ENCODE measurements around the gene EFR3B.

Gene EFR3B

DNA sequence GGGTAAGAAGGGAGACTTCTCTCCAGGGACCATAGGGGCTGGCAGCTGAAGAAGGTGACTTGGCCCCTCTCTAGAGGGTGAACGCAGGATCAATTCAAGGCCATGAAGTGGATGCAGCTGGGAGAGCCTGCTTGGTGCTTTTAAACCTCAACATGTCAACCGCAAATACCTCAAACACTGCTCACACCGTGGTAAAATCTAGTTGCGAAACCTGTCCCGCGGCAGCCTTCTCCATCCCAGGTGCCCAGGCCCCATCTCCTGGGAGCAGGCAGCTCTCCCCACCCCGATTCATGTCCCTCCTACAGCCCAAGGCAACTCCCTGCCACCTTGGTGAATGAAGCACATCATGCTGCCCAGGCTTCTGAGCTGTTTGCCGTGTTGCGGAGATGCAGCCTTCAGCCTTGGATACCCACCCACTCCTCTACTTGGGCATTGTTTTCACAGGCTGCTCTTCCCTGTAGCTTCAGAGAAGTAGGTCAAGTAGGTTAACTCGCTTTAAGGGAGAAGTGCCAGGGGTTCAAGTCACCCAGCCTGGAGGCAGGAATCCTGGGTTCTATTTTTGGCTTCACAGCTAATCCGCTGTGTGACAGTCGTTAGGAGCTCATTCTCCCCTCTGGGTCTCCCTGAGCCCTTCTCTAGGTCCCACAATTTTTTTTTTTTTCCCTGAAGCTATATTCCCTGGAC is 6.2 kb upstream of the EFR3B start:
- no peak for DNase-seq (ENCODE audit: low spot score)

DNA sequence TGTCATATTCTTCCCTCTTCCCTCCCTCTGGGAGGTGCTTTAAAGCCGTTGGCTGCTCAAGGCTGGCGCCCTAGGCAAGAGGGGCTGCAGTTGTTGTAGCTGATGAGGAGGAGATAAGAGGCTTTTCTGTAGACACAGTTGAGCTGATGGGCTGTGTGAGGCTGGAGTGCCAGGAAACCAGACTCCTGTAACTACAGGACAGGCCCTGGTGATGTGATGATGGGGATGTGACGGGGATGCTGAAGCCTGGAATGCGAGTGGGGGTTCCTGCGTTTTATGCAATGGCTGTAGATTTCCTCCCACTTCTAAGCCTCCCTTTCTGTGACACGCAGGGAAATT is 5.7 kb upstream of the EFR3B start:
- no peak for DNase-seq (ENCODE audit: low spot score)

DNA sequence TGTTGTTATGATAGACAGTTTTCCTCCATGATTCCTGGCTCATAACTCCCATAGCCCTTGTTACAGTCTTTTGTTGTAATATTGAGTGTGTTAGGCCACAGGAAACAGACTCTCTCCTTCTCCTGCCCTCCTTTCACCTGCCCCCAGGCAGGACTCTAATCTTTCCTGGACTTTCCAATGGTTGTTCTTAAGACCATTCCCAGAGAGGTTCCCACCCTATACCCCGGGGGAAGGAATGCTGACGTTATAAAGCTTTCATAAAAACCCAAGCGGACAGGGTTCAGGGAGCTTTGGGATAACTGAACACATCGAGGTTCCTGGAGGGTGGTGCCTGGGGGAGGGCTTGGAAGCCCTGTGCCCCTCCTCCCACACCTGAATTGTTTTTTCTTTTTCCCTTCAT is 2.8 kb upstream of the EFR3B start:
- DNase-seq (ENCODE audit: low spot score), result no peak

DNA sequence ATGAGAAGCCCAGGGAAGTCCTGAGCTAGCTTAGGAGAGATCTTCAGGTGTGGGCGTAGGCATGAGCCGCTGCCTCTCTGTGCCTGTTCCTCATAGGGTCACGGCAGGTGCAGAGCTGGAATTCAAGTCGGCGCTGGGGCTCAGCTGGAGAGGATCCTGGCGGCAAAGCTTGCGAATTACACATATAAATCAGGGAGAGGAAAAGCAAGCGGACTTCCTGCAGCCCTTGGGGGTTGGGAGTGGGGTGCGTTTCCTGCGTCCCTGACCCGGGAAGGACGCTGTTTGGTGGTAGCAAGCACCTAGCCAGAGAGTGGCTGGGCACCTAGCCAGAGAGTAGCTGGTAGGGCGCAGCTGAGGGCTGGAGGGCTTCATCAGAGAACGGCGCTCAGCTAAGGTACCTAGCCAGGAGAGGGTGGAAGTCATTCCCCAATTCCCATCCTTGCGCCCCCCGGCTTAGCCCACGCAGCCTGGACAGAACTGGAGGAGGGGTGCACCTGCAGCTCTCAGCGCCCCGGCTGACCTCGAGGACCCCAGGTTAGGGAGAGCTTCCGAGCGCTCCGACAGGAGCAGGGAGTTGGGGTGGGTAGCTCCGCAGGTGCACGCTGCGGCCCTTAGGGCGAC is 459 bp upstream of the EFR3B start:
- DNase-seq (ENCODE audit: low spot score), result peak; percentile 80

DNA sequence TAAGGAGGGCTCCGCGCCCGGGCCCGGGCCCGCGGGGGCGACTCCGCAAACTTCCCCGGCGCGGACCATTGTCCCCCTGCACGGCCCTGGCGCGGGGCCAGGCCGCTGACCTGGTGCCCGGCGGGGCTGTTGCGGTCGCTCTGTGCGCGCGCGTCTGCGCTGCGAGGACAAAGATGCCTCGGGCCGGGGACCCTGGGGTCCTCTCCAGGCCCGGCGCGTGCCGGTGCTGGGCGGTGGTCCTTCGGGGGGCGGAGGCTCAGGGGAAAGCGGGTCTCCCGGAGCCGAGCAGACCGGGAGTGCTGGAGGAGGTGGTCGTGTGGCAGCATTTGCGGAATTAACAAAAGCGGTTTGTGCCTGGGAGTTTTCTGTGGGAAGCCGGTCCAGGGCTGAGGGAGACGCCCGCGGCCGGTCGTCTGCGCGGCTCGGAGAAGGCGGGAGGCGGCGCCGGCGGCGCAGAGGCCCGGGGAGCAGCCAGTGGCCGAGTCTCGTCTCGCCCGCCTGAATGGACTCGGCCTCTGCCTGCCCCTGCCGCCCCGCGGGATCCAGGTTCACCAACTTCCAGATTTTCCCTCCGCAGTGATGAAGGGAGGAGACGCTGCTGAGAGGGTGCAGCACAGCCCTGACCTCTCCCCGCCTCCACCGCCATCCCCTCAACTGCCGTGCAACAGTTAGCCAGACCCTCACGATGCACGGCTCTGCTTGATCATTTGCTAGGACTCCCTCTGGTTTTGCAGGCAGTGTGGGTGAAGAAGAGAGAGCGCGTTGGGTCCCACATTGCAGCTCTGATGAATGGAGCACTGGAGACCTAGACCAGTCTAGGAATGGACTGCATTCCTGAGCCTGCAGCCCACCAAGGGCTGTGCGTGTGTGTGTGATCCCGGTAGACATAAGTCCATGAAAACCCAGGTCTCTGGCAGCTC is 705 bp downstream of the EFR3B start:
- peak; percentile 60 for DNase-seq (ENCODE audit: low spot score)

DNA sequence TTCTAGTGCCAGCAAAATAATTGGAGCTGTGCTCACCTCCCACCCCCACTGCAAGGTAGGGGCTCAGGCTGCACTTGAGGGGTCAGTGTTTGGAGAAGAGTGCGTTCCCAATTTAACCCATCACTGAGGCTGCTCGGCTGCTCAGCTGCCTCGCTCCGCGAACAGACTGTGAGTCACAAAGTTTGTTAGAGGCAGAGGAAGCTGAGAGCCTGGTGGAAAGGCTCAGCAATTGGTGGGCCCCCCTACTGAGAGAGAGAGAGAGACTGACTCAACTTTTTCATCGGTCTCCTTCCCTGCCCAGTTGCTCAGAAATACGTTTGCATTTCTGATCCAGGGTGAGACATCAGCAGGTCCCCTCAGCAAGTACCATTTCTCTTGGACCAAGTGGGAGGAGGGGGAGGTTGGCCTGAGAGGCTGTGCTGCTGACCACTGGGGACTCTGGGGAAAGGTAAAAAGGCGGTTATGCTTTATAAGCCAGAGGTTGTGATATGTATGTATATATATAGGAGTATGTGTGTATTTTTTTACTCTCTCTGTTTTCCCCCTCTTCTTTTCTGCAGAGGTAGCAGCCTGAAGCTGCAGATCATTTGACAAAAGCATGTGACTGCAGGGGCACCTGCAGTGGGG is 1.5 kb downstream of the EFR3B start:
- DNase-seq (ENCODE audit: low spot score), result peak; percentile 38

DNA sequence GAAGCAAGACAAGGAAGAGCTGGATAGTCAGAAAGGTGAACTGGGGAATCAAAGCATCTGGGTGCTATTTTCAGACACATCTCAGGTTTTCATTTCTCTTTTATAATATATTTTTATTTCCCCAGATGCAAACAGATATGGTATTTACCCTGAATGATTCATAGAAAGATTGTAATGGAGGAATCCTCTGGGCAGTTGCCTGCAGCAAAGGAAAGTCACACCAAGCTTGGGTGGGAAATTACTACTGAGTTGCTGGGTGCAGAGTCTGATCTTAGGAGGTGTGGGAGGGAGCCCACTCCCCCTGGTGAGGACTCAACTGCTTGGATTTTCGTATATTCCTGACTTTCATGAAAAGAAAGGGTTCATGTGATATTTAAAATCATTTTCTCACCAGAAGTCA is 2.1 kb downstream of the EFR3B start:
- no peak for DNase-seq (ENCODE audit: low spot score)

DNA sequence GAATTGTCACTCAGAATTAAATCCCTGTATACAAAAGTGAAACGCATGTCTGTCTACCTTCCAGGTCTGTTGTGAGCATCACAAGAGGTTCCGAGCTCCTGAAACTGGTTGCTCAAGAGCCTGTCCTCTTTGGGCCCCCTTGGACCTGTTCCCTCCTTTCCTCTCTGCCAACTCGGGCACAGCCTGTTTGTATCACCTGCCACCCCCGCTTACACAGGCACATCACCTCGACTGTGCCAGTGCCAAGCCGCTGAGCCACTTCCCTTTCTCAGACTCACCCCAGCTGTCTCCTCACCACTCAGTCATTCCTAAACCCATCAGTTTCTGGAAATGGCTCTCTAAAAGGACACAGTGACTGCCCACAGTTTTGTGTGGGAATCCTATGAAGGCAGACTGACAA is 3.1 kb downstream of the EFR3B start:
- DNase-seq (ENCODE audit: low spot score), result no peak

DNA sequence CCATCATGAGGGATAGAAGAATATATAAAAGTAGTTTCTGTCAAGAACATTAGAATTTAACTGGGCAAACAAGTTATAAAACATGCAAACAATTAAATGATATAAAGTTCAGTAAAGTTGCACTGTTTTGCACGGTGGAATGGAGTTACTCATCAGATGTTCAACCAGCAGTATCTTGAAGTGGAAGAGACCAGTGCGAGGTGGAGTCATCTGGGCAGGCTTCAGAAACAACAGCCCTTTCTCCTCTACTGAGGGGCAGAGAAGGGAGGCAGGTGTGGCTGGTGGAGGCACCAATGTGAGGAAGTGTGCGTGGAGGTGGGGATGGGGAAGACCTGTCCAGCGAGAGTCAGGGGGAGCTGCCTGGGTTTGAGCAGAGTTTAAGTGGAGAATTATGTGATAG is 7.5 kb downstream of the EFR3B start:
- DNase-seq (ENCODE audit: low spot score), result no peak

DNA sequence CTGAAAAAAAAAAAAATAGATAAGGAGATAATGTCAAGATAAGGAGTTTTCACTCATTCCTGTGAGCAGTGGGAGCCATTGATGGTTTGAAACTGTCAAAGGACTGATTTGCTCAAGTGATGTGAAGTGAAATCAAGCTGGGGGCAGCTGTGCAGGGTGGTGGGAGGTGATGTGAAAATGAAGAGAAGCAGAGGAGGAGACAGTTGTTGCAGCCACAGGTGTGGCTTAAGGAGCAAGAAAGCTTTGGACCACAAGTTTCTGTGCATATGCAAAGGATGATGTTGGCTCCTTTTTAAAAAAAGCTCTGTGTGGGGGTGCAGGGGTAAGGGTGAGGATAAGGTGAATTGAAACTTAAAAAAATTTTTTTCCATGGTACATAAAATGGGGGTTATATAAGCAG is 8.3 kb downstream of the EFR3B start:
- DNase-seq (ENCODE audit: low spot score), result no peak

DNA sequence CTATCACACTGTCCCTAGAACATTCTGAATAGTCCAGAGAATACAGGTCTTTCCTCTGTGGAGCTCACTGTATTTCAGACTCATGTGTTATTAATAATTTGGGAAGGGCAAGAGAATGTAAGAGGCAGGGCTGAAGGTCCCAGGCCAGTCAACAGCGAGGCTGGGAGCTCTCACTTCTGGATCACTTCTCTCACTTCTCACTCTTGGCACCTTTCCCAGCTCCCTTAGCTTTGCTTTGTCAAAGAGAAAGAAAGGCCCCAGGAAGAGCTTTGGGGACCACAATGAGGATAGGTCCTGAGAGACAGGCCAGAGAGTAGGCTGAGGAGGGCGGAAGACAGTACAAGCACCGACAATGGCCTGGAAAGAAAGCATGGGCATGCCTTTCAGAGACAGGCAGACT is 11.2 kb downstream of the EFR3B start:
- DNase-seq (ENCODE audit: low spot score), result no peak

DNA sequence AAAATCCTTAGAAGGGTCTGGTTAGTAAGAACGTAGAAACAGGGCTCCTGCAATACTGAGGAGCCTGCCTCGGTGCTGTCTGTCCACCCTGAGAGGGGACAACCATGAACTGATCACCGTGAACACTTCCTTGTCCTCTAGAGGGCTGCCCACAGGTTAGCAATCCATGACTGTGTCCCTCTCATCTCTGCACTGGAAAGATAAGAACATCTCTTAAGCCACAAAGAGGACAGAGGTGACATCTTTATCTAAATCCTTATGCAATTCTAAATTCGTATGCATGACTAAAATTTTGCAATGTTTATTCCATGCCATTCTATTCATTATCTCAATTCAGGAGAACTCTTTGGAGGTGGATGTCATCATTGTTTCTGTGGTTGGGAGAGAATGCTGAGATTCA is 12.8 kb downstream of the EFR3B start:
- no peak for DNase-seq (ENCODE audit: low spot score)

DNA sequence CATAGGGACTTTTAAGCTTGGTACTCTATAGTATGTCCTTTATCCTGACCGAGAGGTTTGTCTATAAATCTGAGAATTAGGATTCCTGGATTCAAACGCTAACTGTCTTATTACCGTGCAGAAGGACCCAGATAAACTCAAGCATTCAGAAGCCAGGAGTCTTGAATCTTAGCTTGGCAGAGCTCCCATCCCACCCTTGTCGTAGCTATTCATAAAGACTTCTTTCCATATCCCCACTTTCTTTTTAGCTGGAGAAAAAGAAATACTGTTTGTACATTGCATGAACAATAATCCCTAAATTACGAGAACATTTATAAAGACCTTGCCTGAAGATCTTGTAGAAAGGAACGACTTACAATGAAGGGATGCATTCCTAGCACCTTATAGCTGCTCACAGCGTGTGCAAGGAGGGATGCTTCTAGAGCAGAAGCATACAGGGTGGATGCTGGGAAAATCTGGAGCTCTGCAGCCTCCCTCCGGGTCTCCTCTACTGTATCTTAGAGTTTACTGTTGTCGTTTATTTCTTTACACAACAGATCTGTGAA is 13.6 kb downstream of the EFR3B start:
- no peak for DNase-seq (ENCODE audit: low spot score)

DNA sequence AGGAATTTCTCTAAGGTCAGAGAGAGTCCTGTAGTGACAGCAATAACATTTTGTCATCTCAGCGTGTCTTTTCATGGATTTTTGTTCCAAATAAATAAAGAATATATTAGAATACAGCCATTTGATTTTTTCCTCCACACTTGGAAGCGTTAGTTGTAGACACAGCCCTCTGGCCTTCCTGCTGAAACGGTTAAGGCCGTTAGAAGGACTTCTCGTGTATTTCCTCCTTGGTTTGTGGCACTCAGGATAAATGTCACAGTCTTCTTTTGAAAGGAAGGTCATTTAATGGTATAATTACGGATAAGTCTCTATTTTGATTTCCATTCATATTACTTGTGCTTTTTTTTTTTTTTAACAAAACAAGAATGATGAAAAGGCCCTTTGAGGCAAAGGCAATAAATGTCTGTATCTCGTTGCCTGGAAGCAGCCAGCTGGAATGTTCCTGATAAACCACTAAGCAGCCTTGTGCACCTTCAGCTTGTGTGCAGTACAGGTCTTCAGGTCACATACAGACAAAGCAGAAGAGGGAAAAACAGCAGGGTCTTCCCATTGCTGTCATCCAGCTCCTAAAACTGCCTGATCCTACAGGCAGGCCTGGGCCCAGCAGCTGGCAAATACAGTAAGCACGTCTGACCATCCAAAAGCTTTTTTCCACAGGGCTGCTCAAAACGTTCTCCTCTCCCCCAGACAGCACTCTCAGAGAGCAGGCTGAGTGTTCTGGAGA is 14.4 kb downstream of the EFR3B start:
- DNase-seq (ENCODE audit: low spot score), result no peak

DNA sequence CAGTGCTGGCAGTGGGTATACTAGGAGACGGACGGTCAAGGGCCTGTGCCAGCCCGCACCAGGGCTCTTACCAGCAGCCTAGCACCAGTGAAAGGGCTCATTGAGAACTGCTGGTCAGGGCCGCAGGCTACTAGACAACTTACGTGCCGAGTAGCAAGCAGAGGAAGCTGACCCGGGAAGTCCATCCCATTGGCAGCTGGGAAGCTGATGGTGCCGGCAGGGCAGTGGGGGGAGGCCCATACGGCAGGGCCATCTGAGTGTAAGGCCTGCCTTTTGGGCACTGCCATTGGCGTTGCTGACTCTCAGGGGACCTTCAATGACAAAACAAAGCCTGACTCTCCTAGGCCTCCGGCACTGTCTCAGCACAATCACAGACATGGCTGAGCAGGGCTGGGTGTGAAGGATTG is 20.6 kb downstream of the EFR3B start:
- DNase-seq (ENCODE audit: low spot score), result no peak

DNA sequence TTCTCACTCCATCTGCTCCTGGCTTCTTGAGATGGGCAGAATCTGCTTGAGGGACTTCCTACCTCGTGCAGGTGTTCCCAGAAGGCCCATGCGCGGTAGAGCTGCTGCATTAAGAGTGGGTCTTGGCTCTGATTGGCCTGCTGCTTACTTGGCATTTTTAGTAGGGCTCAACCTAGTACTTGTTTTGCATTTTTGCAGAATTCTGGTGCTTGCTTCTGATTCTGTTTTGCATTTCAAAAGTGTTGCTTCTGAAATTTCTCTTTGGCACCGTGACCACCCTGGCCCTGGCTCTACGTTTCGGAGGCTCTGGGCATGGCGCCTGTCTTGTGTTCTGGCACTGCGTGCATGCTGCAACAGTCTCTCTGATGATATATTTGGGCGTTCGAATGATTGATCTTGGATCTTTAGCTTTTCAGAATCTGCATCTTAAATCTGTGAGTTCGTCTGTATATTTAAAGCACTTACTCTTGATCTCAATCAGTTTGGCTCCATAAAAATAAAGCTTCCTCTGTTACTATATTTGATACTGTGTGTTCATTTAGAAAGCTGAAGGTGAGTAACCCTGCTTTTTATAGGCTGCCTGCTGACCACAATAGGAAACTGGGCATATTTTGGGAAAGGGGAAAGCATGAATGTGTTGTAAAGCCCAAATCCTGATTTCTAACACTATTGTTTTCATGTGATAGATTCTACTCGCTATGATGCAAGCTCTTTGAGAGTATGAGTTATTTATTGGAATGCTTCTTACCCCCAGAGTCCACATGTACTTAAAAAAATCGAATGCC is 22.2 kb downstream of the EFR3B start:
- no peak for DNase-seq (ENCODE audit: low spot score)

DNA sequence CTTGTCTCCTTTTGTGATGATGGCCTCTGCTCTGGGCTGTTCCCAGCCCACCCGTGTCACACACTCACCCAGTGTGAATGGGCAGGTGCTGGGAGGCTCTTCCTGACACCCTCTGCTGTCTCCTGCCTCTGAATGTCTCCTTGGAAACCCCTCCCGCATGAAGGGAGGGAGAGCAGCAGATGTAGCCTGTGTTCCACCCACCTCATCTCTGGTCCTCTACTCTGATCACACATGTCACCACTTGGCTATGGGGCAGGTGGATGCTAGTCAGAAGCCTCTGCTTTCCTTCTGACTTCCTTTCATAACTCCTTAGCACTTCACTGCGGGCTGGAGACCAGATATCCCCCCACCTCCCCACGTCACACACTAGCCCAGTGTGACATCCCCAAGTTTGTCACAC is 23.9 kb downstream of the EFR3B start:
- no peak for DNase-seq (ENCODE audit: low spot score)

DNA sequence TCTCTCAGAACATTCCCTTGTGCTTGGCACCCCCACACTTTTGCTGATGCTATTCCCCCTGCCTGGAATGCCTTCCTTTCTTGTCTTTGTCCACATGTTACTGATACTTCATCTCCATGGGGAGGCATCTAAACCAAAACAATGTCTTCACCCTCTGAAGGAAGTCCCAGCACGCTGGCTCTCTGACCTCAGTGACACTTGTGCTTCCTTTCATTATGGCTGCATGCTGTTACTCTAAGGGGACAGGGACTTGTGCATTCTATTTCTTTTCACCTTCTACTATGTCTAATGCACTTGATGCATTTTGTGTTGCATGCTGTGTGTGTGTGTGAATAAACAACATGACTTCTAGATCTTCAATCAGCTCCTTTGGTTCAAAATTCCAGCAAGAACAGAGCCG is 24.6 kb downstream of the EFR3B start:
- no peak for DNase-seq (ENCODE audit: low spot score)

DNA sequence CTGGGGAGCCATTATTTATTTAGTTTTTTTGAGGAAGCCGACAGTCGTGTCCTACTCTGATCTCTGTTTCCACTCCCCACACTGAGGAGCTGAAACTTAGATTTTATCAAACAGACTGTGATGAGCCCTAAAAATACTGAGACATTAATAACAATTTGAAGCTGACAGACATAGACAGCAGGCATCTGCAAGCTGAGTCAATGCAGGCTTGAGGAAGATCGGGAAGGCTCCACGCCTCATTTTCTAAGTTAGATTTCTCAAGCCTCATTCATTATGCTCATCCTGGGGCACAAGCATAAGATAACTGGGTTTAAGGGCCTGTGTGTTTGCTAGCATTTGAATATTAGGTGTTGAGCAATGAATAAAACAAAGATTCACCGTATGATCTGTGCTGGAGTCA is 26.3 kb downstream of the EFR3B start:
- no peak for DNase-seq (ENCODE audit: low spot score)

DNA sequence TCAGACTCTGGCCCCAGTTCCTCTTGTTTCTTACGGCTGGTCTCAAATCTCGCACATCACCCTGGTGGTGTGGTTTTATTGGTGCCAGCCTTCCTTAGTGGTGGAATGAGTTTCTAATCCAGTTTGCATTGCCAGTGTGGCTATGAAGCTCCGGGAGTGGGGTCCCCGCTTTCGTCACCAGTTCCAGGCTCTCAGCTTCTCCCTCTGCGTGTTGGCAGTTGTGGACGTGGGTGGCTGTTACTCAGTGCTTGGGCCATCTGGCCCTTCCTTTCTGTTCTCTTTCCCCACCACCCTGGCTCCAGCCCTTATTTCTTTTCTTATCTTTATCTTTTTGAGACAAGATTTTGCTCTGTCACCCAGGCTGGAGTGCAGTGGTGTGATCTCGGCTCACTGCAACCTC is 30.1 kb downstream of the EFR3B start:
- no peak for DNase-seq (ENCODE audit: low spot score)

DNA sequence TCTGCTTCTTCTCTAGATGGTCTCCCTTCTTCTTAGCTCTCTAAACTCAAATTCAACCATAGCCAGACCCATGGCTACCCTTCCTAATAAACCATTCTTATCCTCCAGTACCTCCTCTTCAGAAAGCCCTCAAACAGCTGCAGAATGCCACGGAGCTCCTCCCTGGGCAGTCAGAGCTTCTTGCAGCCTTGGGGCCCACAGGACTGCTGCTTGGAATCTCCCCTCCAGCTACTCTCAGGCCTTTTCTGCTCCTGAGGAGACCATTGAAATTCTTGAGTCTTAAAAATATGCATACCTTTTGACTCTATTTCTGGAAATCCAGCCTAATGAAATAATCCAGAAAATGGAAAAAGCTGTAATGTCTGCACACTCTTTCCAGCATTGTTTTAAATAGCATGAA is 30.7 kb downstream of the EFR3B start:
- no peak for DNase-seq (ENCODE audit: low spot score)
